Suprapubic skin (tissue), 4 donors: ENCODE measurements around the gene ARHGEF25.

Experiments
- POLR2A ChIP-seq, 2 donors: fragments of 450-650 bp; IDR thresholded peaks; one replicate each; pipeline ENCODE4 v1.6.1; 2017; ENCODE audit warnings: antibody characterized with exemption in 2 of 2, mild to moderate bottlenecking in 2 of 2, moderate library complexity in 2 of 2
- POLR2AphosphoS5 ChIP-seq, 3 donors: sonication (generic); formaldehyde crosslinking; IDR thresholded peaks; one replicate each; pipeline ENCODE4 v1.6.1; 2017; ENCODE audit warnings: antibody characterized with exemption in 3 of 3
- TF ChIP-seq, protein P1 (sequence below), 2 donors: fragments of 200-600 bp in 1 of 2; fragments of 450-650 bp in 1 of 2; sonication (generic) in 1 of 2; IDR thresholded peaks; one replicate each; pipeline ENCODE4 v1.5.1; 2016 to 2019; ENCODE audit warnings: antibody characterized with exemption in 2 of 2, mild to moderate bottlenecking in 1 of 2, moderate library complexity in 1 of 2

DNA sequence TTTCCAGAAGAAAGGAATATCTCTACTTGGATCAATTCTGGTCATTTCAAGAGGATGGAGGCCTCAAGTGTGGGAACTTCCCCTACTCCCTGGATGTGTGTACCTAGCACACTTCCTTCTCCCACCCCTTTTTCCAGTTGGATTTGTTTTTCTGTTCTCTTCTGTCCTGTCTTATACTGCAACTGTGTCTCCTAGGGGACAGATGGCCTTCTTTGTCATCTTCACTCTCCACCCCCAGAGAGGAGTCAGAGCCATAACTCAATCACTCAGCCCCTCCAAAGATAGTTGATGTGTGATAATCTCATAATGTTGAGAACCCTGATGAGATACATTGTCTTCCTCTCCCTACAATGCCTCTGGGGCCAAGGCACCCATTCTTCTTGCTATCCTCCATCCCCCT is 8.7 kb upstream of the ARHGEF25 start:
- TF ChIP-seq, protein P1, sequence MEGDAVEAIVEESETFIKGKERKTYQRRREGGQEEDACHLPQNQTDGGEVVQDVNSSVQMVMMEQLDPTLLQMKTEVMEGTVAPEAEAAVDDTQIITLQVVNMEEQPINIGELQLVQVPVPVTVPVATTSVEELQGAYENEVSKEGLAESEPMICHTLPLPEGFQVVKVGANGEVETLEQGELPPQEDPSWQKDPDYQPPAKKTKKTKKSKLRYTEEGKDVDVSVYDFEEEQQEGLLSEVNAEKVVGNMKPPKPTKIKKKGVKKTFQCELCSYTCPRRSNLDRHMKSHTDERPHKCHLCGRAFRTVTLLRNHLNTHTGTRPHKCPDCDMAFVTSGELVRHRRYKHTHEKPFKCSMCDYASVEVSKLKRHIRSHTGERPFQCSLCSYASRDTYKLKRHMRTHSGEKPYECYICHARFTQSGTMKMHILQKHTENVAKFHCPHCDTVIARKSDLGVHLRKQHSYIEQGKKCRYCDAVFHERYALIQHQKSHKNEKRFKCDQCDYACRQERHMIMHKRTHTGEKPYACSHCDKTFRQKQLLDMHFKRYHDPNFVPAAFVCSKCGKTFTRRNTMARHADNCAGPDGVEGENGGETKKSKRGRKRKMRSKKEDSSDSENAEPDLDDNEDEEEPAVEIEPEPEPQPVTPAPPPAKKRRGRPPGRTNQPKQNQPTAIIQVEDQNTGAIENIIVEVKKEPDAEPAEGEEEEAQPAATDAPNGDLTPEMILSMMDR (IDR thresholded peaks at IDR 0.05), result no peak
- TF ChIP-seq POLR2A (IDR thresholded peaks at IDR 0.05), result no peak
- TF ChIP-seq POLR2AphosphoS5 (IDR thresholded peaks at IDR 0.05), result no peak
